Retinal pigment epithelial cell (primary cell): Measurements from ENCODE around the gene WDR44.
"Not testable (repeated sequence)": the region's sequence is repeated elsewhere in the genome, so short reads cannot be mapped to it uniquely, and the experiment has no call there.

ENCODE experiments used
- DNase-seq: peaks from one replicate; pipeline ENCODE4 v3.0.0-alpha.2; 2010; ENCODE audit warnings: low read depth
- H3K4me3 ChIP-seq: 2 replicates; pipeline ENCODE4 v1.5.1; 2011; ENCODE audit warnings: mild to moderate bottlenecking, low read length, control low read depth, moderate library complexity
- TF ChIP-seq, protein P1 (sequence below): conservative IDR thresholded peaks from 2 replicates; pipeline ENCODE4 v1.5.1; 2011; ENCODE audit warnings: low read depth, low read length, control low read depth, inconsistent platforms

Gene WDR44

DNA sequence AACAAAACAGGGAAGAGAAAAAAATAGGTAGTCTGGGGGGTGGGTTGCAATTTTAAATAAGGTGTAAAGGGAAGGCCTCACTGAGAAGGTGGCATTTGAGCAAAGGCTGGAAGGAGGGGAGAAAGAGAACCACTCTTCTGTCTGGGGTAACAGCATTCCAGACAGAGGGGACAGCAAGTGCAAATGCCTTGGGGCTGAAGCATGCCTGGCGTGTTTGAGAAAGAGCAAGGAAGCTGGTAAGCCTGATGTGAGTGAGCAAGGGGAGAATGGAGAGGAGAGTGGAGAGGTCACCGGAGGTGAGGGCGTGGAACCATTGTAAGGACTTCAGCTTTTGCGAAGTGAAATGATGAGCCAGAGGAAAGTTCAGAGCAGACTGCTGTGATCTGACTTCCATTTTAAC is 130.0 kb downstream of the WDR44 start:
- no peak overlapping the region for H3K4me3 ChIP-seq
- TF ChIP-seq, protein P1, sequence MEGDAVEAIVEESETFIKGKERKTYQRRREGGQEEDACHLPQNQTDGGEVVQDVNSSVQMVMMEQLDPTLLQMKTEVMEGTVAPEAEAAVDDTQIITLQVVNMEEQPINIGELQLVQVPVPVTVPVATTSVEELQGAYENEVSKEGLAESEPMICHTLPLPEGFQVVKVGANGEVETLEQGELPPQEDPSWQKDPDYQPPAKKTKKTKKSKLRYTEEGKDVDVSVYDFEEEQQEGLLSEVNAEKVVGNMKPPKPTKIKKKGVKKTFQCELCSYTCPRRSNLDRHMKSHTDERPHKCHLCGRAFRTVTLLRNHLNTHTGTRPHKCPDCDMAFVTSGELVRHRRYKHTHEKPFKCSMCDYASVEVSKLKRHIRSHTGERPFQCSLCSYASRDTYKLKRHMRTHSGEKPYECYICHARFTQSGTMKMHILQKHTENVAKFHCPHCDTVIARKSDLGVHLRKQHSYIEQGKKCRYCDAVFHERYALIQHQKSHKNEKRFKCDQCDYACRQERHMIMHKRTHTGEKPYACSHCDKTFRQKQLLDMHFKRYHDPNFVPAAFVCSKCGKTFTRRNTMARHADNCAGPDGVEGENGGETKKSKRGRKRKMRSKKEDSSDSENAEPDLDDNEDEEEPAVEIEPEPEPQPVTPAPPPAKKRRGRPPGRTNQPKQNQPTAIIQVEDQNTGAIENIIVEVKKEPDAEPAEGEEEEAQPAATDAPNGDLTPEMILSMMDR: no peak

DNA sequence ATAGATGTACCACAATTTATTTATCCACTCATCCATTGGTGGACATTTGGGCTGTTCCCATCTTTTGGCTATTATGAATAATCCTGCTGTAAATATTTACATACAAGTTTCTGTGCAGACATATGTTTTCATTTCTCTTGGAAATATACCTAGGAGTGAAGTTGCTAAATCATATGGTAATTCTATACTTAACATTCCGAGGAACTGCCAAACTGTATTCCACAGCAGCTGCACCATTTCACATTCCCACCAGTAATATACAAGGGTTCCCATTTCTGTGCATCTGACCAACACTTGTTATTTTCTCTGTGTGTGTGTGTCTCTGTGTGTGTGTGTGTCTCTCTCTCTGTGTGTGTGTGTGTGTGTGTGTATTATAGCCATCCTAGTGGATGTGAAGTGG is 134.3 kb downstream of the WDR44 start:
- TF ChIP-seq, protein P1: no peak
- no peak for DNase-seq
- no peak overlapping the region for H3K4me3 ChIP-seq

More for the DNA sequence above, 130.0 kb downstream of the WDR44 start:
- DNase-seq: no peak

- DNase-seq: not testable (repeated sequence)
These were observed 136.5 kb downstream of the WDR44 start for GRCh38 chrX:118482384-118482783.

DNA sequence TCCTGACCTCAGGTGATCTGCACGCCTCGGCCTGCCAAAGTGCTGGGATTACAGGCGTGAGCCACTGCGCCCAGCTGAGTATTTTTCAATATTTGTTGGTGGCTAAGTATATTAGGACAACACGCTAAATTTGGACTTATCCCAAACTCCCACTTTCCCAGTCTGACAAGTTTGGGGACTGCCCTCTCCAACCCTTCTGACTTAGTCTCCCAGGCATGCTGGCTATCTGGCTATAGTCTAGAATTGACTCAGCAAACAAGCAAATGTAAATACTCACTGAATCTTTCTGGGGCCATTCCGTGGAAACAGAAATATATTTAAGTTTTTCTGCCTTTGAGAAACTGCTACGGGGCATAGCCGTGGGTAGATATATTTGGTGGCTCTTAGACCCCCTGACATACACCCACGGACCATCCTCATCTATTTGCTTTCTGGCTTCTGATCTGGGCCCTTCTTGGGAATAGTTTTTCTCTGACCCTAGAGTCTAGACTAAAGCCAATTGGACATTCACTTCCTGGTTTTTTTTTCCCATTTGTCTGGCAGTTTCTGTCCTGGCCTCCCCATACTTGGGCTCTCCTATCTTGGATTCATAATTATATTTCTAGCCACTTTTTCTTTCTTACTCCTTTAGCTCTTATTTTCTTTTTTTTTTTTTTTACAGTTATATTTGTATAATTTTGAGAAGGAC is 138.5 kb downstream of the WDR44 start:
- no peak overlapping the region for H3K4me3 ChIP-seq
- TF ChIP-seq, protein P1: no peak
- DNase-seq: no peak

More at GRCh38 chrX:118482384-118482783, 136.5 kb downstream of the WDR44 start:
- H3K4me3 ChIP-seq: not testable (repeated sequence)

DNA sequence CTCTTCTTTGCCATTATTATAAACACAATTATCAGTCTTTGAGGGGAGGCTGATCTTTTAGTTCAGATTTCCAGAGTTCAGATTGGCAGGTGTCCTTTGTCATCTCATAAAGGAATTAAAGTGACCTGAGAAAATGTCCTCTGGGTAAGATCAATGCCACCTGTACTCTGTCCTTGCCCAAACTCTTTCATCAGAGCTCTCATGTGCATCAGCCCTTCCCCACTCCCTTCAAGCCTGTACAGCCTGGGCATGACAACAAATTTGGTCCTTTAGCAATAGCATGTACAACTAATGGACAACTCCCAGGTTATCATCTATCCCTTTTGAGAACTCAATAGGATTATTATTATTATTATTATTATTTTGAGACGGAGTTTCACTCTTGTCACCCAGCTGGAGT is 140.8 kb downstream of the WDR44 start:
- H3K4me3 ChIP-seq, DNase-seq: not testable (repeated sequence)

DNA sequence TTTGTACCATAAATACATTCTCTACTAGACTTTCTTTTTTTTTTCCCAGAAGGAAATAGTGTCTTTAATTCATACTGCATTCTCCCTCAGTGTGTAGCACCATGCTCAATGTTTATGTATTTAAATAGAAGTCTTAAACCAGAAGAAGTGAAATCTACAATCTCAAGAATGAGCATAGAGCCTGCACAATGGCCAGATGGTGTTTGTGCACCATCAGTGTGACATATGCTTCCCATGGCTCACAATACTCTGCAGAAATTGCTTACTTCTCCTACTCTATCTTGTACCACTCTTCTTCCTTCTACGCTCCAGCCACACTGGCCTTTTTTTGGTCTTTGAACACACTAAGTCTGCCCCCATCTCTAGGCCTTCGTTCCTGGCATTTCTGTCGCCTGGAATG is 147.1 kb downstream of the WDR44 start:
- DNase-seq: no peak
- TF ChIP-seq, protein P1: no peak
- no peak overlapping the region for H3K4me3 ChIP-seq

- TF ChIP-seq, protein P1: no peak
- H3K4me3 ChIP-seq: no peak overlapping the region
- no peak for DNase-seq
These were observed 147.9 kb downstream of the WDR44 start for GRCh38 chrX:118493653-118494297.
